LNCAP (cell line): ENCODE results near the gene PICALM.

Experiments used
- CTCF ChIP-seq: fragments of 450-650 bp; IDR thresholded peaks from 2 replicates; pipeline ENCODE4 v1.5.1; 2017; ENCODE audit warnings: mild to moderate bottlenecking

PICALM gene

GRCh38 chr11:86016451-86016850 is 52.4 kb downstream of the PICALM start:
- TF ChIP-seq CTCF, result no peak

- TF ChIP-seq CTCF, result no peak
These were observed 53.2 kb downstream of the PICALM start for GRCh38 chr11:86015699-86016098.

GRCh38 chr11:86014221-86014620 is 54.7 kb downstream of the PICALM start:
- no peak for TF ChIP-seq CTCF

DNA sequence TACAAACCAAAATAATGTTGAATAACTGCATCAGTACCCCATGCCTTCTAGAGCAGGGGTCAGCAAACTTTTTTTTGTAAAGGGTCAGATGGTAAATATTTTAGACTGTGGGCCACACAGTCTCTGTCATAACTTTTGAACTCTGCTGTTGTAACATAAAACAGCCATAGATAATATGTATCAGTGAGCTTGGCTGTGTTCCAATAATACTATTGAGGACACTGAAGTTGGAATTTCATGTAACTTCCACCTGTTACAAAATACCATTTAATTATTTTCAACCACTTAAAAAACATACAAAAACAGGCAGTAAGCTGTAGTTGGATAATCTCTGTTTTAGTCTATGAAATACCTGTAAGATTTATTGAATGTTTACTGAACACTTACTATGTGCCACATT is 55.2 kb downstream of the PICALM start:
- TF ChIP-seq CTCF, result no peak

DNA sequence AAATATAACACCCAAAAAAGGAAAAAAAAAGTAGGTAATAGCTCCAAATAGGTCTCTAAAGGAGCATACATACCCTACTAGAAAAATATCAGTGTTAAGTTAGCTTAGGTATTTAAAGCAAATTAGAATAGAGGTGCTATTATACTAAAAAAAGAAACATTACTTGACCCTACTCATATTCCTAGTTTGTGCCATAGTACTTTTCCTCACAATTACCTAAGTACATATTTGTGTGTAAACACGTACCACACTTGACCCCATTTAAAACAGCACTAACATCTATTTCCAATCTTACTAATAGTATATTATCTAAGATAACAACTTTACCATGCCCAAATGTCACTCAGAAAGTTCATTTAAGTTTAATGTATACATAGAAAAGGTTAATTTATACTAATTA is 57.7 kb downstream of the PICALM start:
- TF ChIP-seq CTCF, result no peak

GRCh38 chr11:86003654-86004053 is 65.2 kb downstream of the PICALM start:
- no peak for TF ChIP-seq CTCF

GRCh38 chr11:86002431-86002830 is 66.5 kb downstream of the PICALM start:
- TF ChIP-seq CTCF, result no peak

- TF ChIP-seq CTCF, result no peak
These were observed 77.4 kb downstream of the PICALM start for GRCh38 chr11:85991508-85991907.
